ENCODE results near the gene VAV2.

Gene VAV2

GRCh38 chr9:133881671-133882381 is 110.3 kb downstream of the VAV2 start:
- Histone ChIP-seq H3K9ac (no peak overlapping the region), H3K27me3 (ENCODE audit: control insufficient read depth, insufficient read depth, low read length) (no peaks in the 10 kb centered on the region), H3K4me3 (ENCODE audit: low read depth, low read length) (no peak overlapping the region), H3K4me1 (no peaks in the 10 kb centered on the region), H3K9me3 (ENCODE audit: control insufficient read depth, low read length) (no peaks in the 10 kb centered on the region), H2AFZ (no peak overlapping the region), H3K27ac (no peak overlapping the region), H3K36me3 (ENCODE audit: control insufficient read depth, insufficient read depth, low read length) (no peaks in the 10 kb centered on the region), H3K4me2 (ENCODE audit: low read length) (no peak overlapping the region), H3K79me2 (no peaks in the 10 kb centered on the region)
- TF ChIP-seq CTCF (IDR thresholded peaks at IDR 0.05) = no peak

GRCh38 chr9:133880851-133881661 is 111.1 kb downstream of the VAV2 start:
- no peak overlapping the region for H3K4me3 ChIP-seq (ENCODE audit: low read depth, low read length)
- H3K27ac ChIP-seq = no peak overlapping the region
- no peaks in the 10 kb centered on the region for H3K79me2 ChIP-seq
- no peaks in the 10 kb centered on the region for H3K36me3 ChIP-seq (ENCODE audit: control insufficient read depth, insufficient read depth, low read length)
- H2AFZ ChIP-seq = no peak overlapping the region
- no peak overlapping the region for H3K4me2 ChIP-seq (ENCODE audit: low read length)
- H3K9ac ChIP-seq = no peak overlapping the region
- no peaks in the 10 kb centered on the region for H3K27me3 ChIP-seq (ENCODE audit: control insufficient read depth, insufficient read depth, low read length)
- no peak for TF ChIP-seq CTCF (IDR thresholded peaks at IDR 0.05)
- H3K4me1 ChIP-seq = no peaks in the 10 kb centered on the region
- no peaks in the 10 kb centered on the region for H3K9me3 ChIP-seq (ENCODE audit: control insufficient read depth, low read length)

- H3K9ac ChIP-seq = no peak overlapping the region
- no peaks in the 10 kb centered on the region for H3K4me1 ChIP-seq
- H2AFZ ChIP-seq = no peak overlapping the region
- no peak overlapping the region for H3K4me2 ChIP-seq (ENCODE audit: low read length)
- no peak overlapping the region for H3K27ac ChIP-seq
- TF ChIP-seq CTCF (IDR thresholded peaks at IDR 0.05) = no peak
- no peaks in the 10 kb centered on the region for H3K79me2 ChIP-seq
- H3K4me3 ChIP-seq (ENCODE audit: low read depth, low read length) = no peak overlapping the region
- H3K36me3 ChIP-seq (ENCODE audit: control insufficient read depth, insufficient read depth, low read length) = no peaks in the 10 kb centered on the region
- no peaks in the 10 kb centered on the region for H3K9me3 ChIP-seq (ENCODE audit: control insufficient read depth, low read length)
- H3K27me3 ChIP-seq (ENCODE audit: control insufficient read depth, insufficient read depth, low read length) = no peaks in the 10 kb centered on the region
Measured at GRCh38 chr9:133880136-133880535, 112.0 kb downstream of the VAV2 start.

GRCh38 chr9:133879615-133880014 is 112.5 kb downstream of the VAV2 start:
- H2AFZ ChIP-seq = no peak overlapping the region
- no peak for TF ChIP-seq CTCF (IDR thresholded peaks at IDR 0.05)
- no peaks in the 10 kb centered on the region for H3K4me1 ChIP-seq
- no peaks in the 10 kb centered on the region for H3K36me3 ChIP-seq (ENCODE audit: control insufficient read depth, insufficient read depth, low read length)
- no peak overlapping the region for H3K4me3 ChIP-seq (ENCODE audit: low read depth, low read length)
- H3K27me3 ChIP-seq (ENCODE audit: control insufficient read depth, insufficient read depth, low read length) = no peaks in the 10 kb centered on the region
- no peaks in the 10 kb centered on the region for H3K79me2 ChIP-seq
- no peak overlapping the region for H3K9ac ChIP-seq
- H3K4me2 ChIP-seq (ENCODE audit: low read length) = no peak overlapping the region
- H3K27ac ChIP-seq = no peak overlapping the region
- no peaks in the 10 kb centered on the region for H3K9me3 ChIP-seq (ENCODE audit: control insufficient read depth, low read length)
